Epithelial cell of prostate (primary cell): ENCODE results near the gene LHFPL2.

Experiments
- DNase-seq: peaks from one replicate; pipeline ENCODE4 v3.0.0-alpha.2; 2011; ENCODE audit warnings: low read depth, low spot score
- H3K27ac ChIP-seq: fragments of 450-650 bp; 2 replicates; pipeline ENCODE4 v1.5.1; 2017; ENCODE audit warnings: mild to moderate bottlenecking

Gene LHFPL2

GRCh38 chr5:78600687-78601414 is 47.7 kb downstream of the LHFPL2 start:
- DNase-seq, result no peak
- H3K27ac ChIP-seq, result no peak overlapping the region

GRCh38 chr5:78598973-78599372 is 49.6 kb downstream of the LHFPL2 start:
- no peak overlapping the region for H3K27ac ChIP-seq
- no peak for DNase-seq

- H3K27ac ChIP-seq, result peak overlapping the region; percentile 59
- DNase-seq, result no peak
Measured at GRCh38 chr5:78597974-78598371, 50.6 kb downstream of the LHFPL2 start.

GRCh38 chr5:78597068-78597973 is 51.3 kb downstream of the LHFPL2 start:
- DNase-seq, result peak; percentile 49
- H3K27ac ChIP-seq, result peak overlapping the region; percentile 59

- peak overlapping the region; percentile 57 for H3K27ac ChIP-seq
- no peak for DNase-seq
Measured at GRCh38 chr5:78595458-78595921, 53.1 kb downstream of the LHFPL2 start.

GRCh38 chr5:78594610-78595457 is 53.7 kb downstream of the LHFPL2 start:
- H3K27ac ChIP-seq, result peak overlapping the region; percentile 57
- DNase-seq, result peak; percentile 93

- H3K27ac ChIP-seq, result no peak overlapping the region
- no peak for DNase-seq
Measured at GRCh38 chr5:78594021-78594420, 54.6 kb downstream of the LHFPL2 start.

- no peak overlapping the region for H3K27ac ChIP-seq
- no peak for DNase-seq
Measured at GRCh38 chr5:78593465-78593864, 55.1 kb downstream of the LHFPL2 start.

- H3K27ac ChIP-seq, result no peak overlapping the region
- no peak for DNase-seq
Measured at GRCh38 chr5:78592735-78593386, 55.7 kb downstream of the LHFPL2 start.

- DNase-seq, result no peak
- H3K27ac ChIP-seq, result peak overlapping the region; percentile 51
Measured at GRCh38 chr5:78591972-78592700, 56.4 kb downstream of the LHFPL2 start.

- peak overlapping the region; percentile 51 for H3K27ac ChIP-seq
- peak; percentile 70 for DNase-seq
Measured at GRCh38 chr5:78591138-78591612, 57.4 kb downstream of the LHFPL2 start.

GRCh38 chr5:78589923-78590322 is 58.6 kb downstream of the LHFPL2 start:
- DNase-seq, result no peak
- H3K27ac ChIP-seq, result no peak overlapping the region

GRCh38 chr5:78588507-78588906 is 60.1 kb downstream of the LHFPL2 start:
- DNase-seq, result no peak
- H3K27ac ChIP-seq, result peak overlapping the region; percentile 16

- peak overlapping the region; percentile 16 for H3K27ac ChIP-seq
- DNase-seq, result no peak
Measured at GRCh38 chr5:78587775-78588291, 60.7 kb downstream of the LHFPL2 start.

GRCh38 chr5:78587081-78587774 is 61.3 kb downstream of the LHFPL2 start:
- H3K27ac ChIP-seq, result peak overlapping the region; percentile 88
- DNase-seq, result no peak

GRCh38 chr5:78586251-78586650 is 62.3 kb downstream of the LHFPL2 start:
- peak; percentile 93 for DNase-seq
- peak overlapping the region; percentile 88 for H3K27ac ChIP-seq

GRCh38 chr5:78578015-78578414 is 70.6 kb downstream of the LHFPL2 start:
- no peak overlapping the region for H3K27ac ChIP-seq
- no peak for DNase-seq
